SK-N-SH treated with all-trans-retinoic acid at 6 μM for 48 hours (cell line): Measurements from ENCODE around the gene MRRF.

Experiments used
- ATAC-seq: fragments of 200-7000 bp; cut with Tn5 transposase; 3 replicates; pipeline ENCODE4 v1.9.1; 2020; ENCODE audit warnings: mild to moderate bottlenecking, moderate library complexity
- ARNTL ChIP-seq: fragments of 450-650 bp; formaldehyde crosslinking; IDR thresholded peaks from 2 replicates; pipeline ENCODE4 v1.5.0; 2020; ENCODE audit warnings: low read depth, mild to moderate bottlenecking, moderate library complexity, borderline replicate concordance
- BACH2 ChIP-seq: fragments of 250-450 bp; sonication (Bioruptor Pico); IDR thresholded peaks from 2 replicates; pipeline ENCODE4 v1.9.0; 2021; ENCODE audit warnings: mild to moderate bottlenecking, borderline replicate concordance
- CSDC2 ChIP-seq: fragments of 250-450 bp; sonication (Bioruptor Pico); IDR thresholded peaks from 2 replicates; pipeline ENCODE4 v1.5.0; 2020; ENCODE audit warnings: mild to moderate bottlenecking, moderate library complexity
- ESRRG ChIP-seq: fragments of 250-450 bp; sonication (Bioruptor Pico); IDR thresholded peaks from 2 replicates; pipeline ENCODE4 v1.6.1; 2021; ENCODE audit warnings: mild to moderate bottlenecking
- GLIS3 ChIP-seq: fragments of 250-450 bp; sonication (Bioruptor Pico); IDR thresholded peaks from 2 replicates; pipeline ENCODE4 v1.5.0; 2020; ENCODE audit warnings: mild to moderate bottlenecking, moderate library complexity
- ISL1 ChIP-seq: fragments of 250-450 bp; sonication (Bioruptor Pico); IDR thresholded peaks from 2 replicates; pipeline ENCODE4 v2.1.2; 2022; ENCODE audit warnings: mild to moderate bottlenecking, moderate library complexity
- OSR1 ChIP-seq: fragments of 250-450 bp; sonication (Bioruptor Pico); IDR thresholded peaks from 2 replicates; pipeline ENCODE4 v1.8.0; 2022; ENCODE audit warnings: moderate library complexity, mild to moderate bottlenecking, inconsistent platforms
- PPARA ChIP-seq: fragments of 250-450 bp; sonication (Bioruptor Pico); IDR thresholded peaks from 2 replicates; pipeline ENCODE4 v1.5.0; 2020; ENCODE audit warnings: mild to moderate bottlenecking, borderline replicate concordance
- RARB ChIP-seq: fragments of 250-450 bp; sonication (Bioruptor Pico); IDR thresholded peaks from 2 replicates; pipeline ENCODE4 v1.8.0; 2021; ENCODE audit warnings: mild to moderate bottlenecking, moderate library complexity
- SNAI2 ChIP-seq: fragments of 250-450 bp; sonication (Bioruptor Pico); IDR thresholded peaks from 2 replicates; pipeline ENCODE4 v1.5.0; 2020; ENCODE audit warnings: mild to moderate bottlenecking, moderate library complexity
- TCF4 ChIP-seq: fragments of 250-450 bp; sonication (Bioruptor Pico); IDR thresholded peaks from 2 replicates; pipeline ENCODE4 v1.8.0; 2021; ENCODE audit warnings: mild to moderate bottlenecking, moderate library complexity, borderline replicate concordance
- ZC3H10 ChIP-seq: fragments of 250-450 bp; sonication (Bioruptor Pico); IDR thresholded peaks from 2 replicates; pipeline ENCODE4 v1.5.1; 2021; ENCODE audit warnings: mild to moderate bottlenecking, moderate library complexity
- ZFP3 ChIP-seq: fragments of 250-450 bp; sonication (Bioruptor Pico); IDR thresholded peaks from 2 replicates; pipeline ENCODE4 v1.5.0; 2020; ENCODE audit warnings: mild to moderate bottlenecking, moderate library complexity
- ZFP30 ChIP-seq: fragments of 450-650 bp; formaldehyde crosslinking; IDR thresholded peaks from 2 replicates; pipeline ENCODE4 v1.5.0; 2022; ENCODE audit warnings: mild to moderate bottlenecking, moderate library complexity
- ZNF565 ChIP-seq: fragments of 450-650 bp; formaldehyde crosslinking; conservative IDR thresholded peaks from 2 replicates; pipeline ENCODE4 v1.5.0; 2020; ENCODE audit warnings: low read depth, mild to moderate bottlenecking, moderate library complexity
- ZNF70 ChIP-seq: fragments of 450-650 bp; formaldehyde crosslinking; IDR thresholded peaks from 2 replicates; pipeline ENCODE4 v1.5.0; 2020; ENCODE audit warnings: mild to moderate bottlenecking, moderate library complexity
- ZNF8 ChIP-seq: fragments of 450-650 bp; formaldehyde crosslinking; IDR thresholded peaks from 2 replicates; pipeline ENCODE4 v1.5.0; 2020; ENCODE audit warnings: mild to moderate bottlenecking, moderate library complexity
- TF ChIP-seq, protein P1 (sequence below): fragments of 250-450 bp; sonication (Bioruptor Pico); IDR thresholded peaks from 2 replicates; pipeline ENCODE4 v1.8.0; 2021; ENCODE audit warnings: low read depth, mild to moderate bottlenecking, moderate library complexity, borderline replicate concordance
- TF ChIP-seq, protein P2 (sequence below): fragments of 250-450 bp; sonication (Bioruptor Pico); IDR thresholded peaks from 2 replicates; pipeline ENCODE4 v1.5.0; 2020; ENCODE audit warnings: mild to moderate bottlenecking, moderate library complexity
- TF ChIP-seq, protein P3 (sequence below): fragments of 250-450 bp; sonication (Bioruptor Pico); IDR thresholded peaks from 2 replicates; pipeline ENCODE4 v1.8.0; 2020; ENCODE audit warnings: mild to moderate bottlenecking, moderate library complexity, borderline replicate concordance
- TF ChIP-seq, protein P4 (sequence below): fragments of 250-450 bp; sonication (Bioruptor Pico); IDR thresholded peaks from 2 replicates; pipeline ENCODE4 v1.5.1; 2021; ENCODE audit warnings: mild to moderate bottlenecking, moderate library complexity
- TF ChIP-seq, protein P5 (sequence below): fragments of 250-450 bp; sonication (Bioruptor Pico); IDR thresholded peaks from 2 replicates; pipeline ENCODE4 v1.5.1; 2020; ENCODE audit warnings: low read depth, mild to moderate bottlenecking, moderate library complexity

The MRRF gene

DNA sequence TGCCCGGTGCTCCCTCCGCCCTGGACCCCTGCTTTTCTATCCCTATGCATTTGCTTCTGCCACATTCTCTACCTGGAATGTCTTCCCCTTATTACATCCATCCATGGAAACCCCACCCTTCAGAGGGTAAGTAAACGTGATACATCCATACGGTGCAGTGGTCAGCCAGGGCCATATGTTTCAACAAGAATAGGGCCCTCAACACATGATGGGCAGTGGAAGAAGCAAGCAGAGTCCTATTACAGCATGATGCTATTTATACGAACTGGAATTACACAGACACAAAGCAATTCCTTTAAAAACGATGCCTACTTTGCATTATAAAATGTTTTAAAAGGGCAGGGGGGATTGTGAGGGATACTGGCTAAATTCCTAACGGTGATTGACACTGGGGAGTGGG, 68.0 kb downstream of the MRRF start:
- TF ChIP-seq ZFP3 (CRISPR knock-in tag) (no peak), CSDC2 (CRISPR knock-in tag) (no peak), GLIS3 (CRISPR knock-in tag) (no peak), BACH2 (no peak), SNAI2 (no peak), ZC3H10 (CRISPR knock-in tag) (no peak), ESRRG (no peak), ZNF565 (CRISPR knock-in tag) (no peak), ZNF70 (CRISPR knock-in tag) (no peak), ZNF8 (CRISPR knock-in tag) (no peak), TCF4 (CRISPR knock-in tag) (no peak), ZFP30 (CRISPR knock-in tag) (no peak), ISL1 (no peak), ARNTL (CRISPR knock-in tag) (no peak), OSR1 (no peak), PPARA (no peak)
- TF ChIP-seq, protein P1, sequence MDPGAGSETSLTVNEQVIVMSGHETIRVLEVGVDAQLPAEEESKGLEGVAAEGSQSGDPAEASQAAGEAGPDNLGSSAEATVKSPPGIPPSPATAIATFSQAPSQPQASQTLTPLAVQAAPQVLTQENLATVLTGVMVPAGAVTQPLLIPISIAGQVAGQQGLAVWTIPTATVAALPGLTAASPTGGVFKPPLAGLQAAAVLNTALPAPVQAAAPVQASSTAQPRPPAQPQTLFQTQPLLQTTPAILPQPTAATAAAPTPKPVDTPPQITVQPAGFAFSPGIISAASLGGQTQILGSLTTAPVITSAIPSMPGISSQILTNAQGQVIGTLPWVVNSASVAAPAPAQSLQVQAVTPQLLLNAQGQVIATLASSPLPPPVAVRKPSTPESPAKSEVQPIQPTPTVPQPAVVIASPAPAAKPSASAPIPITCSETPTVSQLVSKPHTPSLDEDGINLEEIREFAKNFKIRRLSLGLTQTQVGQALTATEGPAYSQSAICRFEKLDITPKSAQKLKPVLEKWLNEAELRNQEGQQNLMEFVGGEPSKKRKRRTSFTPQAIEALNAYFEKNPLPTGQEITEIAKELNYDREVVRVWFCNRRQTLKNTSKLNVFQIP = no peak
- TF ChIP-seq, protein P2, sequence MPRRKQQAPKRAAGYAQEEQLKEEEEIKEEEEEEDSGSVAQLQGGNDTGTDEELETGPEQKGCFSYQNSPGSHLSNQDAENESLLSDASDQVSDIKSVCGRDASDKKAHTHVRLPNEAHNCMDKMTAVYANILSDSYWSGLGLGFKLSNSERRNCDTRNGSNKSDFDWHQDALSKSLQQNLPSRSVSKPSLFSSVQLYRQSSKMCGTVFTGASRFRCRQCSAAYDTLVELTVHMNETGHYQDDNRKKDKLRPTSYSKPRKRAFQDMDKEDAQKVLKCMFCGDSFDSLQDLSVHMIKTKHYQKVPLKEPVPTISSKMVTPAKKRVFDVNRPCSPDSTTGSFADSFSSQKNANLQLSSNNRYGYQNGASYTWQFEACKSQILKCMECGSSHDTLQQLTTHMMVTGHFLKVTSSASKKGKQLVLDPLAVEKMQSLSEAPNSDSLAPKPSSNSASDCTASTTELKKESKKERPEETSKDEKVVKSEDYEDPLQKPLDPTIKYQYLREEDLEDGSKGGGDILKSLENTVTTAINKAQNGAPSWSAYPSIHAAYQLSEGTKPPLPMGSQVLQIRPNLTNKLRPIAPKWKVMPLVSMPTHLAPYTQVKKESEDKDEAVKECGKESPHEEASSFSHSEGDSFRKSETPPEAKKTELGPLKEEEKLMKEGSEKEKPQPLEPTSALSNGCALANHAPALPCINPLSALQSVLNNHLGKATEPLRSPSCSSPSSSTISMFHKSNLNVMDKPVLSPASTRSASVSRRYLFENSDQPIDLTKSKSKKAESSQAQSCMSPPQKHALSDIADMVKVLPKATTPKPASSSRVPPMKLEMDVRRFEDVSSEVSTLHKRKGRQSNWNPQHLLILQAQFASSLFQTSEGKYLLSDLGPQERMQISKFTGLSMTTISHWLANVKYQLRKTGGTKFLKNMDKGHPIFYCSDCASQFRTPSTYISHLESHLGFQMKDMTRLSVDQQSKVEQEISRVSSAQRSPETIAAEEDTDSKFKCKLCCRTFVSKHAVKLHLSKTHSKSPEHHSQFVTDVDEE (CRISPR knock-in tag) = no peak
- TF ChIP-seq, protein P3, sequence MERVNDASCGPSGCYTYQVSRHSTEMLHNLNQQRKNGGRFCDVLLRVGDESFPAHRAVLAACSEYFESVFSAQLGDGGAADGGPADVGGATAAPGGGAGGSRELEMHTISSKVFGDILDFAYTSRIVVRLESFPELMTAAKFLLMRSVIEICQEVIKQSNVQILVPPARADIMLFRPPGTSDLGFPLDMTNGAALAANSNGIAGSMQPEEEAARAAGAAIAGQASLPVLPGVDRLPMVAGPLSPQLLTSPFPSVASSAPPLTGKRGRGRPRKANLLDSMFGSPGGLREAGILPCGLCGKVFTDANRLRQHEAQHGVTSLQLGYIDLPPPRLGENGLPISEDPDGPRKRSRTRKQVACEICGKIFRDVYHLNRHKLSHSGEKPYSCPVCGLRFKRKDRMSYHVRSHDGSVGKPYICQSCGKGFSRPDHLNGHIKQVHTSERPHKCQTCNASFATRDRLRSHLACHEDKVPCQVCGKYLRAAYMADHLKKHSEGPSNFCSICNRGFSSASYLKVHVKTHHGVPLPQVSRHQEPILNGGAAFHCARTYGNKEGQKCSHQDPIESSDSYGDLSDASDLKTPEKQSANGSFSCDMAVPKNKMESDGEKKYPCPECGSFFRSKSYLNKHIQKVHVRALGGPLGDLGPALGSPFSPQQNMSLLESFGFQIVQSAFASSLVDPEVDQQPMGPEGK (CRISPR knock-in tag) = no peak
- TF ChIP-seq, protein P4, sequence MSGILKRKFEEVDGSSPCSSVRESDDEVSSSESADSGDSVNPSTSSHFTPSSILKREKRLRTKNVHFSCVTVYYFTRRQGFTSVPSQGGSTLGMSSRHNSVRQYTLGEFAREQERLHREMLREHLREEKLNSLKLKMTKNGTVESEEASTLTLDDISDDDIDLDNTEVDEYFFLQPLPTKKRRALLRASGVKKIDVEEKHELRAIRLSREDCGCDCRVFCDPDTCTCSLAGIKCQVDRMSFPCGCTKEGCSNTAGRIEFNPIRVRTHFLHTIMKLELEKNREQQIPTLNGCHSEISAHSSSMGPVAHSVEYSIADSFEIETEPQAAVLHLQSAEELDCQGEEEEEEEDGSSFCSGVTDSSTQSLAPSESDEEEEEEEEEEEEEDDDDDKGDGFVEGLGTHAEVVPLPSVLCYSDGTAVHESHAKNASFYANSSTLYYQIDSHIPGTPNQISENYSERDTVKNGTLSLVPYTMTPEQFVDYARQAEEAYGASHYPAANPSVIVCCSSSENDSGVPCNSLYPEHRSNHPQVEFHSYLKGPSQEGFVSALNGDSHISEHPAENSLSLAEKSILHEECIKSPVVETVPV (CRISPR knock-in tag) = no peak
- no peak for ATAC-seq

DNA sequence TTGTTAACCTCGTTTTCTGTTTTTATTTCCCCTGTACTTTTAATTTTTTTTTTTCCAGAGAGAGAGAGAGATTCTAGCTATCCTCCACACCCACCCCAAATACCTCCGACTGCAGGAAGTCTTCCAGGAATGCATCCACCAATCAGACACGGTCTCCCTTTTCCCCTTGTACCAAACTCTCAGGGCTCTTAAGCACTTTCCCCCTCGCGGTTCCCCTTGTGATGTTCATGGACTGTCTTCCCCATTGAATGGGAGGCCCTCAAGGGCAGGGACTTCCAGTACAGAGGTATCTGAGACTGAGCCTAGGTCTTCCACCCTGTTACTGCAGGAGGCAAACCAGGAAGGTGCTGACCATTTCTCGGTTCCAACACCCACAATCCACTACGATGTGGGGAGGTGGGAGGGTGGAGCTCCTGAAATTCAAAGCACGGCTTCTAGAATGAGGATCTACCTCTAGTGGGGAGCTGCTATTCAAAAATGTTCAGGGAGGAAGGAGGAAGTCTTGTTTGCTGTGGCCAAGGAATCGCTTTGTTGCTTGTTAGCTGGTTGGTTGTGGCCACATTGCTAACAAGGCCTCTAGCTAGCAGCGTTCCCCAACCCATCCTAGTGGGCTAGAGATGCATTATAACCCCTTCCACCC, 68.6 kb downstream of the MRRF start:
- TF ChIP-seq, protein P1 = no peak
- TF ChIP-seq CSDC2 (CRISPR knock-in tag) = no peak
- TF ChIP-seq TCF4 (CRISPR knock-in tag) = no peak
- TF ChIP-seq ZNF8 (CRISPR knock-in tag) = no peak
- no peak for TF ChIP-seq ISL1
- no peak for TF ChIP-seq OSR1
- TF ChIP-seq, protein P4 (CRISPR knock-in tag) = no peak
- no peak for TF ChIP-seq ZNF70 (CRISPR knock-in tag)
- TF ChIP-seq ARNTL (CRISPR knock-in tag) = no peak
- TF ChIP-seq SNAI2 = no peak
- TF ChIP-seq ZC3H10 (CRISPR knock-in tag) = no peak
- TF ChIP-seq, protein P3 (CRISPR knock-in tag) = no peak
- TF ChIP-seq, protein P5, sequence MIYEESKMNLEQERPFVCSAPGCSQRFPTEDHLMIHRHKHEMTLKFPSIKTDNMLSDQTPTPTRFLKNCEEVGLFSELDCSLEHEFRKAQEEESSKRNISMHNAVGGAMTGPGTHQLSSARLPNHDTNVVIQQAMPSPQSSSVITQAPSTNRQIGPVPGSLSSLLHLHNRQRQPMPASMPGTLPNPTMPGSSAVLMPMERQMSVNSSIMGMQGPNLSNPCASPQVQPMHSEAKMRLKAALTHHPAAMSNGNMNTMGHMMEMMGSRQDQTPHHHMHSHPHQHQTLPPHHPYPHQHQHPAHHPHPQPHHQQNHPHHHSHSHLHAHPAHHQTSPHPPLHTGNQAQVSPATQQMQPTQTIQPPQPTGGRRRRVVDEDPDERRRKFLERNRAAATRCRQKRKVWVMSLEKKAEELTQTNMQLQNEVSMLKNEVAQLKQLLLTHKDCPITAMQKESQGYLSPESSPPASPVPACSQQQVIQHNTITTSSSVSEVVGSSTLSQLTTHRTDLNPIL (CRISPR knock-in tag) = no peak
- TF ChIP-seq GLIS3 (CRISPR knock-in tag) = no peak
- TF ChIP-seq RARB (CRISPR knock-in tag) = no peak
- no peak for ATAC-seq
